T follicular helper cell (primary cell): ENCODE measurements around the gene C19orf85.
A peak's percentile ranks its signal among the peaks of the same experiment; 100 is the strongest.

ENCODE experiments used
- DNase-seq: peaks from one replicate; pipeline ENCODE4 v3.0.0-alpha.2; 2020; ENCODE audit warnings: low read depth

The C19orf85 gene

DNA sequence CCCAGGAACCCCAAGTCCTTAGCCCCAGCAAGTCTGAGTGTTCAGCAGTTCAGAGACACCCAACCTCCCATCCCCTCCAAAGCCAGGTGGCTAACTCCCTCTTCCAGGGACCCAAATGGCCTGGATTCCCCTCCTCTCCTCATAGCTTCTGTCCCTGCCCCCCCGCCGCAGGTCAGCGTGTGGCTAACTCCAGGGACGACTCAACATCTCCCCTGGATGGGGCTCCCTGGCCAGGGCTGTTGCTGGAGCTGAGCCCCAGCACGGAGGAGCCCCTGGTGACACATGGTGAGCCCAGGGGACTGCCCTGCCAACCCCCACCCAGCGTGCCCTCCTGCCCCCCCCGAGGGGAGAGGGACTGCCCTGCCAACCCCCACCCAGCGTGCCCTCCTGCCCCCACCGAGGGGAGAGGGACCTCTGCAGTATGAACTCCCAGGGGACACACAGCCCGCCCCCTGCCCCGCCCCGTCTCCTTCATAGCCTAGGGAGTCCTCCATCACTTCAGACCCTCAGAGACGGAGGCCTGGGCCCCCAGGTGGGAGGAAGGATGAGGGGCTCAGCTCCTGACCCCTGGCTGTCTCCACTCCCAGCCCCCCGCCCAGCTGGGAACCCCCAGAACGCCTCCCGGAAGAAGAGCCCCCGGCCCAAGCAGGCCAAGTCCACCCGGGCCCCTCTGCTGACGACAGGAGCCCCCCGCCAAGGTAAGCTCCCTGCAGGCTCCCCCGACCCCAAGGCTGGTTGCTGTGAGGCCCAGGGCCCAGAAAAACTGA lies 25.3 kb upstream of the C19orf85 start:
- no peak for DNase-seq

DNA sequence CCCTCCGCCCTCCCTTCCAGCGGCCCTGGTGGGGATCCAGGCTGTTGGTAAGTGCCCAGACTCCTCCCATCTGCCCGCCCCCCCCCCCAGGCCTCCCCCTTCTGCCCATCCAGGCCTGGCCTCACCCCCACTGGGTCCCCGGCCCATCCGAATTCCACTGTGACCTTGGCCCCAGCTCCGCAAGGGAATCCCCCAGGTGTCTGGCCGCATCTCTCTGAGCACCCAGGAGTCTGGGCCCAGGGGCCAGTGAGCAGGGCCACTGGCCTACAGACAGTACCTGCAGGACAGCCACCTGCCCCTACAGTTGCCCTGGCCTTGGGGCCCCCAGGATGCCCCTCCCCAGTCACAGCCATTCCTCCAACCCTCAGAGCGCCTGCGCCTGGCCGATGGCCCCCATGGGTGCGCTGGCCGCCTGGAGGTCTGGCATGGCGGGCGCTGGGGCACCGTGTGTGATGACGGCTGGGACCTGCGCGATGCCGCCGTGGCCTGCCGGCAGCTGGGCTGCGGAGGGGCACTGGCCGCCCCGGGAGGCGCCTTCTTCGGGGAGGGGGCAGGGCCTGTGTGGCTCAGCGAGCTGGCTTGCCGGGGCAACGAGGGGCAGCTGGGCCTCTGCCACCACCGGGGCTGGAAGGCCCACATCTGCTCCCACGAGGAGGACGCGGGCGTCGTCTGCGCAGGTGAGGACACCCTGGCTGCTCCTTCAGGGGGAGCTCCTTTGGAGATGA lies 24.6 kb upstream of the C19orf85 start:
- no peak for DNase-seq

DNA sequence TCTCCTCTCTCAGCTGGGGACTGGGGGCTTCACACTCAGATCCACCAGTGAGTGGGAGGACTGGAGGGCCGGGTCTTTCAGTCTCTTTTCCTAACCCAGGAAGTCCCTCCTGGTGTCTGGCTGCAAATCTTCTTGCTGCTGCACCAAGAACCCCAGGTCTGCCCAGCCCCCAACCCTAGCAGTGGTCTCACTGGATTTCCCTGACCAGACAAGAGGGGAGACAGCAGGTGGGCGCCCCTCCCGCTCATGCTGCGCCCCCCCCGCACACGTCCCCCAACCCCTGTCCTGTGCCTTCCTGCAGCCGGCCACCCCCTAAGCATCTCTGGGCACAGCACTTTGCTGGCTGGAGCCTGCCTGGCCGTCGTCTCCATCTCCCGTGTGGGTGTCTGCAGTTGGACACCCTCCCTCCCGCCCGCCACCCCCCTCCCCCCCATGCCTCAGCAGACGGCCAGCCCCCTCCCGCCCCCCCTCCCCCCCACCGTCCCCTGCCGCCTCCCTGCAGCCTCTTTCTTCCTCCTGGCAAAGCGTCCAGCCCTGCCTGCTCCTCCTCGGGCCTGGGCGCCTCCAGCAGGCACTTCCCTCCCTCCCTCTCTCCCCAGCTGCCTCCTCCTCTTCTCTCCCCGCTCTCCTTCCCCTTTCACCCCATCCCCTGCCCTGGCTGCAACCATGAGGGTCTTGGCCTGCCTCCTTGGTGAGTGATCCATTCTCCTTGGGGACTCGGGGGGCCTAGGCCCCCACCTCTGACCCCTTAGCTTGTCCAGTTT lies 23.6 kb upstream of the C19orf85 start, which contains the start of gene SSC5D:
SSC5D (plus strand) TSS at position 513 of the 764 bp plus-strand sequence; CDS start at position 667, 154 bp downstream.
- DNase-seq, result no peak

DNA sequence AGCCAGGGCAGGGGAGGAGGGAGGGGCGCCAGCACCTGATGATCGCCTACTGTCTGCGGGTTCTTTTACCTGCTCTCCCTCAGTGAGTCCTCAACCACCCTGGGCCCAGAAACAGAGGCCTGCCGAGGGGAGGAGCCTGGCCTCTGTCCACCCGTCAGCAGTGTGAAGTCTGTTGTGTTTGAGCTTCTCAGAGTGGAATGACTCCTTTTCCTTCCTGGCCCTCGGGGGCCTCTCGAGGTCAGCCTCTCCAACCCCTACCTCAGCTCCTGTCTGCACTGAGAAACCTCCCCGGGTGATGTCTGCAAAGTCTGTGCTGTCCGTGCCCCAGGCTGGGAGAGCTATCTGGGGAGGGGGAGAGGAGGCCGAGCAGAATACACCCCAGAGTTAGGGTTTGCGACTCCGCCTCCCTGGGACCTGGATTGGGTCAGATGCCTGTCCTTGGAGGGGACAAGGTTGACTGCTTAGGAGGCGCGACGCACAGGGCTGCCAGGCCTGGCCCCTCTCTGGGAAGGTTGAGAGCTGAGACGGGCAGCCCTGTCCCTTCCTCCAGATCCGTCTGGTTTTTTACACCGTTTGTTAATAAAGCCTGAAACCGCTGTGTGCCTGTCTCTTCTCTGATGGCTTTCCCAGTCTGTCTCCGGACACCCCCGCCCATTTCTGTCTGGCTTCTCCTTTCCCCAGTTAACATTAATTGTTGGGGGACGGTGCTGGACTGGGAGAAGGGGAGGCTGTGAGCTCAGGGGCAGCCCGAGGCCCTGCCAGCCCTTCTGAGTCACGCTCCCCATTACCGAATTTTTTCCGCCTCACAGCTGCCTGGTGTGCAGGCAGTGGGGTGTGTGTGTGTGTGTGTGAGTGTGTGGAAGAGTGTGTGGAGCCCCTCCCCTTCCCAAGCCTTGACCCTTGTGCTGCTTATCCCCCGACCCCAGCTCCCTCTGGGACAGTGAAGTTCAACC lies 22.7 kb upstream of the C19orf85 start:
- no peak for DNase-seq

DNA sequence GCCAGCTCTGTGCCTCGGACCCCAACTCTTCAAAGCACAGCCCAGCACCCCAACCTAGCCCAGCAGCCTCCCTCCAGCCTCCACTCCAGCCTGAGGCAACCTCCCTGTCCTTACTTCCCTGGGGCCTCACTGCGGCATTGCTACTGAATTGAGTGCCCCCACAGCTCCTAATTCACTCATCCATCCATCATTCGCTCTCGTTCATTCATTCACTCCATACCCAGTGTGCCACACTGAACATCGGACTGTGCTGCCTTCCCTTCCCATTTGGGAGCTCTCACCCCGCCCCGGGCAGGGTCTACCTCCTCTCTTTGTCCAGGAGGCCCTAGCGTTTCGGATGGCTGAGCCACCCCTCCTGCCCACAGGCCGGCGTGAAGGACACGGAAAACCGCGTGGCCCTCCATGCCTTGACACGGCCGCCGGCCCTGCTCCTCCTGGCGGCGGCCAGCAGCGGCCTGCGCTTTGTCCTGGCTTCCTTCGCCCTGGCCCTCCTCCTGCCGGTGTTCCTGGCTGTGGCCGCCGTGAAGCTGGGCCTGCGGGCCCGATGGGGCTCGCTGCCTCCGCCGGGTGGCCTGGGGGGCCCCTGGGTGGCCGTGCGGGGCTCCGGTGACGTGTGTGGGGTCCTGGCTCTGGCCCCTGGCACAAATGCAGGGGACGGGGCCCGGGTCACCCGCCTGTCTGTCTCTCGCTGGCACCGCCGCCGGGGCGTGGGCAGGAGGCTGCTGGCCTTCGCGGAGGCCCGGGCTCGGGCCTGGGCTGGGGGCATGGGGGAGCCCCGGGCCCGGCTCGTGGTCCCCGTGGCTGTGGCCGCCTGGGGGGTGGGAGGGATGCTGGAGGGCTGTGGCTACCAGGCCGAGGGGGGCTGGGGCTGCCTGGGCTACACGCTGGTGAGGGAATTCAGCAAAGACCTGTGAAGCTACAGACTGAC lies 21.8 kb upstream of the C19orf85 start:
- DNase-seq, result no peak

DNA sequence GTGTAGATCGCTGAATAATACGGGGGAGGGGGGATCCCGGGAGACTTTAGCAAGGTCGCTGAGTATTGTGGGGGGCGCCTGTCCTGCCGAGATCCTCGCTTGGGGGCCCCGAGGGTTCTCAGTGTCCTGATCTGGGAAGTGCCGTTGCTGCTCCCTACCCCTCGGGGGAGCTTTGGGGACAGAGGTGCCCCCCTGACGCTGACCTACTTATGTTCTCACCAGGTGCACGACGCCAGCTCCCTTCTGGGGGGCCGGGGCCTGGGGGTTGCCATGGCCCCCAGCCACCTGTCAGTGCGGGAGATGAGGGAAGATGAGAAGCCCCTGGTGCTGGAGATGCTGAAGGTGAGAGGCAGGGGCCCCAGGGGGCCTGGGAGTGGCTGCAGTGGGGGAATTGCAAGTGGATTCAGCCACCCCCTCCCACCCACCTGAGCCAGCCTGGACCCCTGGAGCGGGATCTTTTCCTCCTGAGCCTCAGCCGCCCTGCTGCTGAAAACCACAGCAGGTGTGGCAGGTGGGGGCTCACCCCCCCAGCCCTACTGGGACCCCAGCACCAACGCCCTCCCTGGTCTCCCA lies 21.0 kb upstream of the C19orf85 start:
- no peak for DNase-seq

DNA sequence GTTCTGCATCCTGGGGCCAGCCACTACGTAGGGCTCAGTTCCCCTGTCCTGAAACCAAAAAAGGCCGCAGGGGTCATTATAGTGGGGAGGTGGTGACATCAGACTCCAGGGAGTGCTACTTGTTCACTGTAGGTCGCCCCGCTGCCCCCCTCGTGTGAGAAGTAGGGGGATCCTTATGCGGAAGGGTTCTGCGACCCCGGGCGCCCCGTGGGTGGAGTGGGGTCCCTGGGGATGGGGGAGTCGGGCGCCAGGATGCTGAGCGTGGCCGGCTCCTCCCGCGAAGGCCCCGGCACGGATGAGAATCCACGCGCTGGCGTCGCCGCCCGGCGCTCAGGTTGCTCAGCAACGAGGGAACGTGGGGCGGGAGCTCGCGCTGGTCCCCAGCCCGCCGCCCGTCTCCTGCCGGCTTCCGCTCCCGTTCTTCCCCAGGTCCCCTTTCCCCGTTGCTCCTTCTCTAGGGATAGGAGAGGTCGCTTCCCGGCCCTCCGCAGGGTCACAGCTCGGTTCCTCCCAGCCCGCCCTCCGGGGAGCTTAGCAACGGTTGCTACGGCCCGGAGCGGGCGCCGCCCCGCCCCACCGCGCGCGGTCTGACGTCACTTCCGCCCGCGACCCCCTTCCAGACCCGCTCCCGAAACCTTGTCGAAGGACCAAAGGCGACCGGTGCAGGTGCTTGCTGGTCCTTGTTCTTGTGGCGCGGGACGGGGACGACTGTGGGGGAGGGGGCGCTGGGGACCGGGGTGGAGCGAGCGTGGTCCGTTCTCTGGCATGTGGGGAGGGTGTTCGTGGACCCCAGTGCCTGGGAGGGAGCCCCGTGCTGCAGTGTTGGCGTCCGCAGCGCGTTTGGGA lies 20.3 kb upstream of the C19orf85 start, which contains the start of gene NAT14:
NAT14 (plus strand) TSS at position 596 of the 846 bp plus-strand sequence. CDS start 521 bp downstream, outside the sequence.
- peak; percentile 52 for DNase-seq

DNA sequence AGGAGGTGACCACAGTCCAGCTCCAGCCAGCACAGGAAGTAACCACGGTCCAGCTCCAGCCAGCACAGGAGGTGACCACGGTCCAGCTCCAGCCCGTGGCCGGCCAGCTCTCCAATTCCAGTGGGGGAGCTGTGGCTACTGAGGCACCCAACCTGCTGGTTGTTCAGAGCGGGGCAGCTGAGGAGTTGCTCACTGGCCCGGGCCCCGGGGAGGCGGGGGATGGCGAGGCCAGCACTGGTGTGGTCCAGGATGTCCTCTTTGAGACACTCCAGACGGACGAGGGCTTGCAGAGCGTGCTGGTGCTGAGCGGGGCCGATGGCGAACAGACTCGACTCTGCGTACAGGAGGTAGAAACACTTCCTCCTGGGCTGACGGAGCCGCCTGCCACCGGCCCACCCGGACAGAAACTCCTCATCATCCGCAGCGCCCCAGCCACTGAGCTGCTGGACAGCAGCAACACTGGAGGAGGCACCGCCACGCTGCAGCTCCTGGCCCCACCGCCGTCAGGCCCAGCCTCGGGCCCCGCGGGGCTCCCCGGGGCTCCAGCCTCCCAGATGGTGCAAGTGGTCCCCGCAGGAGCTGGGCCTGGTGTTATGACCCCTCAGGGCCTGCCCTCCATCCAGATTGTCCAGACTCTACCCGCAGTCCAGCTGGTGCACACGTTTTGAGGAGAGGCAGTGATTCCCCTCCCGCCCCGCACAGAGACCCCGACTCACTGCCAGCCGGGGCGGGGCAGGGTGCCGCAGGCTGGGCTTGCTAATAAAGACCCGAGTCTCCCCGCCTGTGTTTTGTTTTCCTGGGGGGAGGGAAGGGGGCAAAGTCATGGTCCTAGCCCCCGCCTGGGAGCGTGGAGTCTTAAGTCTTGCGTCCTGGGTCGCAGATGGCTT lies 19.4 kb upstream of the C19orf85 start:
- no peak for DNase-seq

DNA sequence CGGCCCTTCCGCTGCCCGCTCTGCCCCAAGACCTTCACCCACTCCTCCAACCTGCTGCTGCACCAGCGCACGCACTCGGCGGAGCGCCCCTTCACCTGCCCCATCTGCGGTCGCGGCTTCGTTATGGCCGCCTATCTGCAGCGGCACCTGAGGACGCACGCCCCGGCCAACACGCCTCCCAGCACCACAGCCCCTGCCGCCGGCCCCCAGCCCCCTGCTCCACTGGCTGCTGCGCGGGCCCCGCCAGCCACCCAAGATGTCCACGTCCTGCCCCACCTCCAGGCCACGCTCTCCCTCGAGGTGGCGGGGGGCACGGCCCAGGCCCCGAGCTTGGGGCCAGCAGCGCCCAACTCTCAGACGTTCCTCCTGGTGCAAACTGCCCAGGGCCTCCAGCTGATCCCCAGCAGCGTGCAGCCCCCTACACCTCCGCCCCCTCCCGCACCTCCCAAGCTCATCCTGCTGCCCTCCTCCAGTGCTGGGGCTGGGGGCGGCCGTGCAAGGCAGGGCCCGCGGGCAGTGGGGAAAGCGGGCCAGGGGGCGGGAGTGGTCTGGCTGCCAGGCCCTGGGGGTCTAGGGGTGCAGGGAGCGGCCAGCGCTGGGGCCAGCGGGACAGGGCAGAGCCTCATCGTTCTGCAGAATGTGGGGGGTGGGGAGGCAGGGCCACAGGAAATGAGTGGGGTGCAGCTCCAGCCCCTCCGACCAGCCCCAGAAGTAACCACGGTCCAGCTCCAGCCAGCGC lies 18.6 kb upstream of the C19orf85 start:
- no peak for DNase-seq

DNA sequence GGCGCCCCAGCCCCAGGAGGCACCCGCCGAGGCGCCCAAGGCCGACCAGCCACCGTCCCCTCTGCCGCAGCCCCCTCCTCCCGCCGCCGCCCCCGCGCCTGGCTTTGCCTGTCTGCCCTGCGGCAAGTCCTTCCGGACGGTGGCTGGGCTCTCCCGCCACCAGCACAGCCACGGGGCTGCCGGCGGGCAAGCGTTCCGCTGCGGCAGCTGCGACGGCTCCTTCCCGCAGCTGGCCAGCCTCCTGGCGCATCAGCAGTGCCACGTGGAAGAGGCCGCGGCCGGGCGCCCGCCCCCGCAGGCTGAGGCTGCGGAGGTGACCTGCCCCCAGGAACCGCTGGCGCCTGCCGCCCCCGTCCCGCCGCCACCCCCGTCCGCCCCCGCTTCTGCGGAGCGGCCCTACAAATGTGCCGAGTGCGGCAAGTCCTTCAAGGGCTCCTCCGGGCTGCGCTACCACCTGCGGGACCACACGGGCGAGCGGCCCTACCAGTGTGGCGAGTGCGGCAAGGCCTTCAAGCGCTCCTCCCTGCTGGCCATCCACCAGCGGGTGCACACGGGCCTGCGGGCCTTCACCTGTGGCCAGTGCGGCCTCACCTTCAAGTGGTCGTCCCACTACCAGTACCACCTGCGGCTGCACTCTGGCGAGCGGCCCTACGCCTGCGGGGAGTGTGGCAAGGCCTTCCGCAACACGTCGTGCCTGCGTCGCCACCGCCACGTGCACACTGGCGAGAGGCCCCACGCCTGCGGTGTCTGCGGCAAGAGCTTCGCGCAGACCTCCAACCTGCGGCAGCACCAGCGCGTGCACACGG lies 17.8 kb upstream of the C19orf85 start:
- no peak for DNase-seq

DNA sequence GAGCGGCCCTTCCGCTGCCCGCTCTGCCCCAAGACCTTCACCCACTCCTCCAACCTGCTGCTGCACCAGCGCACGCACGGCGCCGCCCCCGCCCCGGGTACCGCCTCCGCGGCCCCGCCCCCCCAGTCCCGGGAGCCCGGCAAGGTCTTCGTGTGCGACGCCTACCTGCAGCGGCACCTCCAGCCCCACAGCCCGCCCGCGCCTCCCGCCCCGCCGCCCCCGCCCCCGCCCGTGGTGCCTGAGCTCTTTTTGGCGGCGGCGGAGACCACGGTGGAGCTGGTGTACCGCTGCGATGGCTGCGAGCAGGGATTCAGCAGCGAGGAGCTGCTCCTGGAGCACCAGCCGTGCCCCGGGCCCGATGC lies 17.2 kb upstream of the C19orf85 start:
- no peak for DNase-seq

DNA sequence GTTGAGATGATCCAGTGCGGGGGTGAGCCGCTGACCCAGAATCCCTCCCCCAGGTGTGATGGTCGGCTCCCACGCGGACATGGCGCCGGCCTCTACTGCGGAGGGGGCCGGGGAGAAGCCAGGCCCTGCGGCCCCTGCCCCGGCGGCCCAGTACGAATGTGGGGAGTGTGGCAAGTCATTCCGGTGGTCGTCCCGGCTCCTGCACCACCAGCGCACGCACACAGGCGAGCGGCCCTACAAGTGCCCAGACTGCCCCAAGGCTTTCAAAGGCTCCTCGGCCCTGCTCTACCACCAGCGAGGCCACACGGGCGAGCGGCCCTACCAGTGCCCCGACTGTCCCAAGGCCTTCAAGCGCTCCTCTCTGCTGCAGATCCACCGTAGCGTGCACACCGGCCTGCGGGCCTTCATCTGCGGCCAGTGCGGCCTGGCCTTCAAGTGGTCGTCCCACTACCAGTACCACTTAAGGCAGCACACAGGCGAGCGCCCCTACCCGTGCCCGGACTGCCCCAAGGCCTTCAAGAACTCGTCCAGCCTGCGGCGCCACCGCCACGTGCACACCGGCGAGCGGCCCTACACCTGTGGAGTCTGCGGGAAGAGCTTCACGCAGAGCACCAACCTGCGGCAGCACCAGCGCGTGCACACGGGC lies 16.7 kb upstream of the C19orf85 start:
- DNase-seq, result no peak

DNA sequence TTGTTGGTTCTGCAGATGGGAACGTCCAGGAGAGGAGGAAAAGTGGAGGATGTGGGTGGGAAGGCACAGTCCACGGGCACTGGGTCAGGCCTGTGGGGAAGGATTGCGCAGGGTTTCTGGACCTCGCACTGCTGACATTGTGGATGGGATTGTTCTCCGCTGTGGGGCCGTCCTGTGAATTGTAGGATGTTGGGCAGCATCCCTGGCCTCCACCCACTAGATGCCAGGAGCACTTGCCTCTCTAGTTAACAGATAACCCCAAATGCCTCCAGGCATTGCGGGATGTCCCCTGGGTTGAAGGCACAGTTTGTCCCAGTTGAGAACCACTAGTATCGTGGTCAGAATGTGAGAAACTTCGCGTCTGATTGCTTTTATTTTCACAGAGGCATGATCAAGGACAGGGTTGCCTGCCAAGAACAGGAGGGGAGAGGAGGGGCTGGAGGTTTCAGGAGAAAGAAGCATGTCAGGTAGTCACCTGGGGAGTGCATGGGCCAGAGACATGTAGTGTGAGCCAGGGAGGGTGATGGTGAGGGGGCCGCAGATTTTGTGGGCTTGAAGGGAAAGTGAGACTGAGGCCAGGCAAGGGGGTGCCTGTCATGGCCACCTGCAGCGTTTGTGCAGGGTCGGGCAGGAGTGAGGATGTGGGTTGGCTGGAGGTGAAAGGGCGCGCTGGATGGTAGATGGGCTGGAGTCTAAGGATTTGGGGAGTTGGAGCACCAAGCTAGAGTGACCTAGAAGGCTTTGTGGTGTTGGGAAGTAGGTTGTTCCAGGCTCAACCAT lies 15.1 kb upstream of the C19orf85 start:
- no peak for DNase-seq

DNA sequence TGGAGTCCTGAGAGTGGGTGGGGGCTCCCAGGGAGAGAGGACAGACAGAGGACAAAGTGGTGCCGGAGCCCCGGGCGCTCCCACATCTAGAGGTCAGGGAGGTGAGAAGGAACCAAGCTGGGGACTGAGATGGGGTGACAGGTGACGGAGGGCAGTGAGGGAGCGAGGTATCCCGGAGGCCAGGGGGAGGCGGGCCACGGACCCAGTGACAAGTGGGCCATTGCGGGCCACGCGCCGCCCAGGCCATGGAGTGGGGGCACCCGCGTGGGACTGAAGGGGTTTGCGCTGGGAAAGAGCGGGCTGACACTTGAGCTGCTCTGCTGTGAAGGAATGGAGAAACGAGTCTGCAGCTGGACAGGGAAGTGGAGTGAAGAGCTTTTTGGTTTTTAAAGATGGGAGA lies 14.5 kb upstream of the C19orf85 start:
- DNase-seq, result no peak

DNA sequence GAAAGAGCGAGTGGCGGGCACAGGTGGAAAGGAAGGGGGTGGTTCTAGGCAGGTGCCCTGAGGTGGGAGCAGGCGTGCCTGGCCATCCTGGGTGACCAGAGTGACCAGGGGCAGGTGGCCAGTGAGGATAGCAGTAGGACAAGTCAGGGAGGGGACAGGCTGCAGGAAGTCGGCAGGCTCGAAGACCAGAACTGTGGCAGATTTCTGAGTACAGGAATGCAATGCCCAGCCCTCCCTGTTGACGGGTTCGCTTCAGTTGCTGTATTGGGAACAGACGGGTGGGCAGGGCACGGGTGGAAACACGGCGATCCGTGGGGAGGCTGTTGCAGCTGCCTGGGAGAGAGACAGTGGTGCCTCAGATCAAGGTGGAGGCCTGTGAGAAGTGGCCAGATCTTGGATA lies 13.8 kb upstream of the C19orf85 start:
- DNase-seq, result no peak
